Limb (tissue), 2 donors: ENCODE data around the gene G0S2.

ENCODE experiments used
- DNase-seq, 2 donors: peaks; one replicate each; pipeline ENCODE4 v3.0.0-alpha.2; 2016; ENCODE audit errors: extremely low spot score in 2 of 2

The G0S2 gene

DNA sequence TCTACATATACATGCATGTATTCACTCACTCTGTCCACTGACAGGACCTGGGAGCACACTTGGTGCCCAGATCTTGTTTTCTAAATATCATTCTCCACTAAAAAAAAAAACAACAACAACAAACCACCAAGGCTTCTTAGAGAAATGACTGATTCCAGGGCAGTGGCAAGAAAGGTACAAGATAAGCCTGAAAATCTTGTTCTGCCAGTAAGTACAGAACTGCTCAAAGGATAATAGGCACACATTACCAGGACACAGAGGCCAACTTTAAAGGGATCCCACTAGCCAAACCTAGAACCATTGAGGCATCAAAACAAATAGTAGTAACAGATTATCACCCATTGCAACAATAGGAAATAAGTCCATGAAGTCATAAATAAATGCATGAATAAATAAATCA is 40.1 kb downstream of the G0S2 start:
- DNase-seq = no peak

DNA sequence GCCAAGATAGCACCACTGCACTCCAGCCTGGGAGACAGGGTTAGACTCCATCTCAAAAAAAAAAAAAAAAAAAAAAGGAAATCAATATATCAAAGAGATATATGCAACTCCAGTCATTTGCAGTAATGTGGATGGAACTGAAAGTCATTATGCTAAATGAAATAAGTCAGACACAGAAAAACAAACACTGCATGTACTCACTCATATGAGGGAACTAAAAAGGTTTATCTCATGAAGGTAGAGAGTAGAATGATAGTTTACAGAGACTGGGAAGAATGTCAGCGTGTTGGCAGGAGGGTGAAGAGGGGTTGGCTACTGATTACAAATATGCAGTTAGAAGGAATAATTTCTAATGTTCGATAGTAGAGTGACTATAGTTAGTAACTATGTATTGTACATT is 42.6 kb downstream of the G0S2 start:
- no peak for DNase-seq

- DNase-seq = no peak
Observed at GRCh38 chr1:209720326-209720725, 45.1 kb downstream of the G0S2 start.

DNA sequence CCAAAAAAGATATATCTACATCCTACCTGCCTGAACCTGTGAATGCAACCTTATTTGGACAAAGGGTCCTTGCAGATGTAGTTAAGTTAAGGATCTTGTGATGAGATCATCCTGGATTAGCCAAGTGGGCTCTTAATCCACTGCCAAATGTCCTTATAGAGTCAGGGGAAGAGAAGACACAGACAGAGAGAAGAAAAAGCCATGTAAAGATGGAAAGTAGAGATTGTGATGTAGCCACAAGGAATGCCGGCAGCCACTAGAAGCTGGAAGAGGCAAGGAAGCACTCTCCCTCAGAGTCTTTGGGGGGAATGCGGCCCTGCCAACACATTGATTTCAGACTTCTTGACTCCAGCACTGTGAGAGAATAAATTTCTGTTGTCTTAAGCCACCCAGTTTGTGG is 45.6 kb downstream of the G0S2 start:
- no peak for DNase-seq

DNA sequence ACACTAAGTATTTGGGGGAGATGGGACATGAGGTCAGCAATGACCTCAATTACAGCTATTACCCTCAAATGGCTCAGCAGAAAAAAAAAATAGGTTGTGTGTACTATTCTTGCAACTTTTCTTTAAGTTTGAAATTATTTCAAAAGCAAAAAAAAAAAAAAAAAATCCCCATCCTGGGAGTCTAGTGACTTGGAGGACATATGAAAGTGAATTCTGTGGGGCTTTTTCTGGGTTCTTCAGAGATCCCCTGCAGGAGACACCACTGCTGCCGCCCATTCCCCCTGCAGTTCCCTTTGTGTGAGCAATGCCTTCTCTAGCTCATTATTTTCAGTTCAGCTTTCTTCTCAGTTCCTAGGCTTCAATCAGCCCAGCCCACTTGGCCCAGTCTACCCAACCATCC is 46.1 kb downstream of the G0S2 start:
- no peak for DNase-seq

- no peak for DNase-seq
Observed at GRCh38 chr1:209723265-209723664, 48.1 kb downstream of the G0S2 start.

- no peak for DNase-seq
Observed at GRCh38 chr1:209723756-209724693, 48.8 kb downstream of the G0S2 start.
